GM12878 (cell line): ENCODE data around the gene MKRN2. TPM values are rescaled to one million over a fixed set of nuclear protein-coding genes. Genes with fewer than 3 reads are reported as not detected.

ENCODE experiments used
- ASH2L ChIP-seq: fragments of 300-600, 200-600 bp; sonication (generic); IDR thresholded peaks from 2 replicates; pipeline ENCODE4 v1.6.1; 2017; ENCODE audit warnings: low read depth, mild to moderate bottlenecking, borderline replicate concordance
- CBFB ChIP-seq: IDR thresholded peaks from 2 replicates; pipeline ENCODE4 v1.6.1; 2016; ENCODE audit warnings: antibody characterized with exemption, low read depth
- GATAD2B ChIP-seq: fragments of 450-650 bp; conservative IDR thresholded peaks from 2 replicates; pipeline ENCODE4 v1.6.1; 2017; ENCODE audit warnings: low read depth, mild to moderate bottlenecking, moderate library complexity
- HDAC2 ChIP-seq: fragments of 200-600 bp; sonication (generic); IDR thresholded peaks from 2 replicates; pipeline ENCODE4 v1.6.1; 2017
- KLF5 ChIP-seq: fragments of 450-650 bp; IDR thresholded peaks from 2 replicates; pipeline ENCODE4 v1.6.1; 2014; ENCODE audit warnings: mild to moderate bottlenecking; ENCODE audit not compliant: partially characterized antibody
- MTA2 ChIP-seq: fragments of 450-650 bp; IDR thresholded peaks from 2 replicates; pipeline ENCODE4 v1.6.1; 2016; ENCODE audit warnings: low read depth, mild to moderate bottlenecking, moderate library complexity
- NFIC ChIP-seq: IDR thresholded peaks from 2 replicates; pipeline ENCODE4 v1.6.1; 2012; ENCODE audit warnings: low read depth, mild to moderate bottlenecking, inconsistent platforms, low read length, moderate library complexity
- NRF1 ChIP-seq: conservative IDR thresholded peaks from 2 replicates; pipeline ENCODE4 v1.6.1; 2011; ENCODE audit warnings: mild to moderate bottlenecking, low read depth, low read length, improper control_type of control experiment
- RB1 ChIP-seq: fragments of 450-650 bp; formaldehyde crosslinking; IDR thresholded peaks from 2 replicates; pipeline ENCODE4 v1.6.1; 2017; ENCODE audit warnings: mild to moderate bottlenecking, borderline replicate concordance
- RCOR1 ChIP-seq: conservative IDR thresholded peaks from 2 replicates; pipeline ENCODE4 v1.6.1; 2012; ENCODE audit warnings: low read depth, low read length, improper control_type of control experiment
- SIN3A ChIP-seq: IDR thresholded peaks from 2 replicates; pipeline ENCODE4 v1.6.1; 2012; ENCODE audit warnings: low read depth, low read length, improper control_type of control experiment
- SIX5 ChIP-seq: IDR thresholded peaks from 2 replicates; pipeline ENCODE4 v1.6.1; 2011; ENCODE audit warnings: mild to moderate bottlenecking, low read depth, low read length, moderate library complexity; ENCODE audit not compliant: severe bottlenecking
- ZNF207 ChIP-seq: fragments of 450-650 bp; IDR thresholded peaks from 2 replicates; pipeline ENCODE4 v1.6.1; 2014; ENCODE audit warnings: antibody characterized with exemption, mild to moderate bottlenecking, borderline replicate concordance
- polyA plus RNA-seq, 11 experiments: library from polyadenylated mRNA; depleted of rRNA in 4 of 11; unstranded in 6 of 11; stranded (reverse) in 5 of 11; fragments of >200 nt; fragmentation: Nextera tagmentation in 4 of 11; fragmentation: Illumina TruSeq in 1 of 11; extraction: Ambion mirVana in 4 of 11; extraction: Trizol in 1 of 11; gene quantifications; 1 replicate in 1 of 11; 2 replicates in 10 of 11; pipeline versions ENCODE4 v1.2.1 to v1.2.3, GENCODE V29; 2011 to 2016; ENCODE audit warnings: inconsistent platforms in 2 of 11, missing spikeins in 2 of 11, low read depth in 1 of 11
- total RNA-seq, 4 experiments: library from RNA; depleted of rRNA in 3 of 4; stranded (reverse); fragments of >200 nt in 3 of 4; fragmentation: Illumina TruSeq in 1 of 4; extraction: Trizol in 1 of 4; gene quantifications; 2 replicates each; pipeline versions ENCODE4 v1.2.1 to v1.2.3, GENCODE V29; 2013 to 2021
- TF ChIP-seq, protein P1 (sequence below): IDR thresholded peaks from 2 replicates; pipeline ENCODE4 v1.6.1; 2012; ENCODE audit warnings: low read depth, low read length, improper control_type of control experiment
- TF ChIP-seq, protein P2 (sequence below): fragments of 450-650 bp; IDR thresholded peaks from 2 replicates; pipeline ENCODE4 v1.6.1; 2017; ENCODE audit warnings: mild to moderate bottlenecking, low read depth, inconsistent platforms; ENCODE audit not compliant: poor library complexity, severe bottlenecking
- TF ChIP-seq, protein P3 (sequence below): IDR thresholded peaks from 2 replicates; pipeline ENCODE4 v1.6.1; 2011; ENCODE audit warnings: mild to moderate bottlenecking, low read depth, low read length, moderate library complexity; ENCODE audit not compliant: insufficient replicate concordance
- TF ChIP-seq, protein P4 (sequence below): fragments of 450-650 bp; IDR thresholded peaks from 2 replicates; pipeline ENCODE4 v1.6.1; 2017; ENCODE audit warnings: mild to moderate bottlenecking, moderate library complexity
- TF ChIP-seq, protein P5 (sequence below): IDR thresholded peaks from 2 replicates; pipeline ENCODE4 v1.6.1; 2011; ENCODE audit warnings: borderline replicate concordance, low read depth, mild to moderate bottlenecking, moderate library complexity, low read length; ENCODE audit not compliant: insufficient read depth, poor library complexity, severe bottlenecking

Gene MKRN2
- total and polyA plus RNA-seq, 10 of the 15 experiments (the other 5 are each of a cell fraction or from before 2014, with no cell fraction given): 15.4 to 40.7 (median 34.4) TPM

DNA sequence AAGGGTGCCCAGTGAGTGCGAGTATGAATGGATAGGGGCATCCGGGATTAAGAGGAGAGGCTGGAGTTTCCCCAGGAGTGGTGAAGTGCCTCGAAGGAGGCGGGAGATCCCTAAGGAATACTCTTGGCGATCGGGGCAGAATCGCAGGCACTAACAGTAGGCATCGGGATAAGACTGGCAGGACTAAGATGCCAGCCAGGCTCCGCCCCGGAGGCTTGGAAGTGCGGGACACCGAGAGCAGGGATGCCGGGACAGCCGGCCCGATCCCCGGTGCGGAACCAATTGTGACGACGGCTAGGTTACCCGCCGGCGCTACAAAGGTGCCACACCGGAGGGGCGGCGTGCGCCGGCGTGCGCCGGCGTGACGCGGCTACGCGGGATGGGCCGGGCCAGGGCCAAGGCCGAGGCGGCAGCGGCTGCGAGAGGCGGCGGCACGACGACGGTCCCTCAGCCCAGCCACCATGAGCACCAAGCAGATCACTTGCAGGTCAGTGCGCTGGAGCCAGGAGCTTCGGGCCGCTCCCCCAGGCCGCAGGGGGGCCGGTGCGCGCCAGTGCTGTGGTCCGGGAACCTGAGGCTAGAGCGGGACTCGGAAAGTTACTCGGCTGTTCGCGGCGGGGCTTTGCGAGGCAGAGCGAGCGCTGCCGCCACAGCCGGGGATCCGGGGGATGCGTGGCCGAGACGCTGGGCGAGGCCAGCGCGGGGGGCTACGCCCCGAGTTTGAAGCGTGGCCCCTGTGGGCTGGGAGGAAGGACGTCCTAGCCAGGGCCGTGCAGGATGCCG is at the start of gene MKRN2 (continued):
- TF ChIP-seq, protein P1, sequence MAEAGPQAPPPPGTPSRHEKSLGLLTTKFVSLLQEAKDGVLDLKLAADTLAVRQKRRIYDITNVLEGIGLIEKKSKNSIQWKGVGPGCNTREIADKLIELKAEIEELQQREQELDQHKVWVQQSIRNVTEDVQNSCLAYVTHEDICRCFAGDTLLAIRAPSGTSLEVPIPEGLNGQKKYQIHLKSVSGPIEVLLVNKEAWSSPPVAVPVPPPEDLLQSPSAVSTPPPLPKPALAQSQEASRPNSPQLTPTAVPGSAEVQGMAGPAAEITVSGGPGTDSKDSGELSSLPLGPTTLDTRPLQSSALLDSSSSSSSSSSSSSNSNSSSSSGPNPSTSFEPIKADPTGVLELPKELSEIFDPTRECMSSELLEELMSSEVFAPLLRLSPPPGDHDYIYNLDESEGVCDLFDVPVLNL: 0 out of 2 replicates have a peak, but pooled peaks have one; percentile 19
- no peak for TF ChIP-seq HDAC2
- peak; percentile 94; the same call in 1 of the 2 replicates for TF ChIP-seq RB1
- peak; percentile 85 for TF ChIP-seq GATAD2B
- TF ChIP-seq, protein P2, sequence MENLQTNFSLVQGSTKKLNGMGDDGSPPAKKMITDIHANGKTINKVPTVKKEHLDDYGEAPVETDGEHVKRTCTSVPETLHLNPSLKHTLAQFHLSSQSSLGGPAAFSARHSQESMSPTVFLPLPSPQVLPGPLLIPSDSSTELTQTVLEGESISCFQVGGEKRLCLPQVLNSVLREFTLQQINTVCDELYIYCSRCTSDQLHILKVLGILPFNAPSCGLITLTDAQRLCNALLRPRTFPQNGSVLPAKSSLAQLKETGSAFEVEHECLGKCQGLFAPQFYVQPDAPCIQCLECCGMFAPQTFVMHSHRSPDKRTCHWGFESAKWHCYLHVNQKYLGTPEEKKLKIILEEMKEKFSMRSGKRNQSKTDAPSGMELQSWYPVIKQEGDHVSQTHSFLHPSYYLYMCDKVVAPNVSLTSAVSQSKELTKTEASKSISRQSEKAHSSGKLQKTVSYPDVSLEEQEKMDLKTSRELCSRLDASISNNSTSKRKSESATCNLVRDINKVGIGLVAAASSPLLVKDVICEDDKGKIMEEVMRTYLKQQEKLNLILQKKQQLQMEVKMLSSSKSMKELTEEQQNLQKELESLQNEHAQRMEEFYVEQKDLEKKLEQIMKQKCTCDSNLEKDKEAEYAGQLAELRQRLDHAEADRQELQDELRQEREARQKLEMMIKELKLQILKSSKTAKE: no peak
- TF ChIP-seq CBFB: 0 out of 2 replicates have a peak, but pooled peaks have one; percentile 19
- TF ChIP-seq, protein P3, sequence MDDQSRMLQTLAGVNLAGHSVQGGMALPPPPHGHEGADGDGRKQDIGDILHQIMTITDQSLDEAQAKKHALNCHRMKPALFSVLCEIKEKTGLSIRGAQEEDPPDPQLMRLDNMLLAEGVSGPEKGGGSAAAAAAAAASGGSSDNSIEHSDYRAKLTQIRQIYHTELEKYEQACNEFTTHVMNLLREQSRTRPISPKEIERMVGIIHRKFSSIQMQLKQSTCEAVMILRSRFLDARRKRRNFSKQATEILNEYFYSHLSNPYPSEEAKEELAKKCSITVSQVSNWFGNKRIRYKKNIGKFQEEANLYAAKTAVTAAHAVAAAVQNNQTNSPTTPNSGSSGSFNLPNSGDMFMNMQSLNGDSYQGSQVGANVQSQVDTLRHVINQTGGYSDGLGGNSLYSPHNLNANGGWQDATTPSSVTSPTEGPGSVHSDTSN: no peak
- TF ChIP-seq MTA2: peak; percentile 22; the same call in 1 of the 2 replicates
- TF ChIP-seq, protein P4, sequence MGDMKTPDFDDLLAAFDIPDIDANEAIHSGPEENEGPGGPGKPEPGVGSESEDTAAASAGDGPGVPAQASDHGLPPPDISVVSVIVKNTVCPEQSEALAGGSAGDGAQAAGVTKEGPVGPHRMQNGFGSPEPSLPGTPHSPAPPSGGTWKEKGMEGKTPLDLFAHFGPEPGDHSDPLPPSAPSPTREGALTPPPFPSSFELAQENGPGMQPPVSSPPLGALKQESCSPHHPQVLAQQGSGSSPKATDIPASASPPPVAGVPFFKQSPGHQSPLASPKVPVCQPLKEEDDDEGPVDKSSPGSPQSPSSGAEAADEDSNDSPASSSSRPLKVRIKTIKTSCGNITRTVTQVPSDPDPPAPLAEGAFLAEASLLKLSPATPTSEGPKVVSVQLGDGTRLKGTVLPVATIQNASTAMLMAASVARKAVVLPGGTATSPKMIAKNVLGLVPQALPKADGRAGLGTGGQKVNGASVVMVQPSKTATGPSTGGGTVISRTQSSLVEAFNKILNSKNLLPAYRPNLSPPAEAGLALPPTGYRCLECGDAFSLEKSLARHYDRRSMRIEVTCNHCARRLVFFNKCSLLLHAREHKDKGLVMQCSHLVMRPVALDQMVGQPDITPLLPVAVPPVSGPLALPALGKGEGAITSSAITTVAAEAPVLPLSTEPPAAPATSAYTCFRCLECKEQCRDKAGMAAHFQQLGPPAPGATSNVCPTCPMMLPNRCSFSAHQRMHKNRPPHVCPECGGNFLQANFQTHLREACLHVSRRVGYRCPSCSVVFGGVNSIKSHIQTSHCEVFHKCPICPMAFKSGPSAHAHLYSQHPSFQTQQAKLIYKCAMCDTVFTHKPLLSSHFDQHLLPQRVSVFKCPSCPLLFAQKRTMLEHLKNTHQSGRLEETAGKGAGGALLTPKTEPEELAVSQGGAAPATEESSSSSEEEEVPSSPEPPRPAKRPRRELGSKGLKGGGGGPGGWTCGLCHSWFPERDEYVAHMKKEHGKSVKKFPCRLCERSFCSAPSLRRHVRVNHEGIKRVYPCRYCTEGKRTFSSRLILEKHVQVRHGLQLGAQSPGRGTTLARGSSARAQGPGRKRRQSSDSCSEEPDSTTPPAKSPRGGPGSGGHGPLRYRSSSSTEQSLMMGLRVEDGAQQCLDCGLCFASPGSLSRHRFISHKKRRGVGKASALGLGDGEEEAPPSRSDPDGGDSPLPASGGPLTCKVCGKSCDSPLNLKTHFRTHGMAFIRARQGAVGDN: peak; percentile 95
- peak; percentile 66 for TF ChIP-seq SIX5
- TF ChIP-seq, protein P5, sequence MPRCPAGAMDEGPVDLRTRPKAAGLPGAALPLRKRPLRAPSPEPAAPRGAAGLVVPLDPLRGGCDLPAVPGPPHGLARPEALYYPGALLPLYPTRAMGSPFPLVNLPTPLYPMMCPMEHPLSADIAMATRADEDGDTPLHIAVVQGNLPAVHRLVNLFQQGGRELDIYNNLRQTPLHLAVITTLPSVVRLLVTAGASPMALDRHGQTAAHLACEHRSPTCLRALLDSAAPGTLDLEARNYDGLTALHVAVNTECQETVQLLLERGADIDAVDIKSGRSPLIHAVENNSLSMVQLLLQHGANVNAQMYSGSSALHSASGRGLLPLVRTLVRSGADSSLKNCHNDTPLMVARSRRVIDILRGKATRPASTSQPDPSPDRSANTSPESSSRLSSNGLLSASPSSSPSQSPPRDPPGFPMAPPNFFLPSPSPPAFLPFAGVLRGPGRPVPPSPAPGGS: peak; percentile 54
- peak; percentile 76 for TF ChIP-seq KLF5
- no peak for TF ChIP-seq NFIC
- no peak for TF ChIP-seq ASH2L
- peak; percentile 26; the same call in 1 of the 2 replicates for TF ChIP-seq NRF1
- TF ChIP-seq SIN3A: peak; percentile 83
- peak; percentile 88; the same call in 1 of the 2 replicates for TF ChIP-seq ZNF207
- 0 out of 2 replicates have a peak, but pooled peaks have one; percentile 66 for TF ChIP-seq RCOR1
